ENCODE results near the gene RBM26. TPM values are rescaled to one million over a fixed set of nuclear protein-coding genes. Genes with fewer than 3 reads are reported as not detected.

RBM26 gene
- polyA plus RNA-seq, 1 donor from 2014 or later = 112 TPM

GRCh38 chr13:79379274-79379673 lies 26.8 kb downstream of the RBM26 start:
- H4K20me1 ChIP-seq (ENCODE audit: insufficient read depth) = no peaks in the 10 kb centered on the region
- H3K9me3 ChIP-seq (ENCODE audit: low read length) = no peaks in the 10 kb centered on the region
- H3K36me3 ChIP-seq (ENCODE audit: insufficient read depth, low read length) = peaks cover 5% of the 10 kb centered on the region
- no peaks in the 10 kb centered on the region for H3K27me3 ChIP-seq (ENCODE audit: insufficient read depth, low read depth, low read length)
- no peak overlapping the region for H2AFZ ChIP-seq (ENCODE audit: low read depth, low read length)
- H3K4me2 ChIP-seq (ENCODE audit: low read length) = no peak overlapping the region
- H3K79me2 ChIP-seq (replicated peaks; ENCODE audit: insufficient read depth, low read length) = peaks cover 50% of the 10 kb centered on the region
- H3F3A ChIP-seq (ENCODE audit: insufficient read depth, low read length, poor library complexity, severe bottlenecking) = no peaks in the 10 kb centered on the region
- TF ChIP-seq POLR2AphosphoS5 (IDR thresholded peaks at IDR 0.05) (no peak), EP300 (conservative IDR thresholded peaks at IDR 0.05; ENCODE audit: poor library complexity, severe bottlenecking) (no peak), SMC3 (conservative IDR thresholded peaks at IDR 0.05; ENCODE audit: poor library complexity) (no peak), REST (IDR thresholded peaks at IDR 0.05; ENCODE audit: borderline replicate concordance) (no peak), RAD21 (conservative IDR thresholded peaks at IDR 0.05) (no peak), EZH2 (IDR thresholded peaks at IDR 0.05; ENCODE audit: borderline replicate concordance, insufficient read depth, low read length, poor library complexity, severe bottlenecking) (no peak), TAF1 (IDR thresholded peaks at IDR 0.05; ENCODE audit: low read depth) (no peak), MXI1 (conservative IDR thresholded peaks at IDR 0.05; ENCODE audit: poor library complexity, severe bottlenecking) (no peak)
- TF ChIP-seq, protein P1, sequence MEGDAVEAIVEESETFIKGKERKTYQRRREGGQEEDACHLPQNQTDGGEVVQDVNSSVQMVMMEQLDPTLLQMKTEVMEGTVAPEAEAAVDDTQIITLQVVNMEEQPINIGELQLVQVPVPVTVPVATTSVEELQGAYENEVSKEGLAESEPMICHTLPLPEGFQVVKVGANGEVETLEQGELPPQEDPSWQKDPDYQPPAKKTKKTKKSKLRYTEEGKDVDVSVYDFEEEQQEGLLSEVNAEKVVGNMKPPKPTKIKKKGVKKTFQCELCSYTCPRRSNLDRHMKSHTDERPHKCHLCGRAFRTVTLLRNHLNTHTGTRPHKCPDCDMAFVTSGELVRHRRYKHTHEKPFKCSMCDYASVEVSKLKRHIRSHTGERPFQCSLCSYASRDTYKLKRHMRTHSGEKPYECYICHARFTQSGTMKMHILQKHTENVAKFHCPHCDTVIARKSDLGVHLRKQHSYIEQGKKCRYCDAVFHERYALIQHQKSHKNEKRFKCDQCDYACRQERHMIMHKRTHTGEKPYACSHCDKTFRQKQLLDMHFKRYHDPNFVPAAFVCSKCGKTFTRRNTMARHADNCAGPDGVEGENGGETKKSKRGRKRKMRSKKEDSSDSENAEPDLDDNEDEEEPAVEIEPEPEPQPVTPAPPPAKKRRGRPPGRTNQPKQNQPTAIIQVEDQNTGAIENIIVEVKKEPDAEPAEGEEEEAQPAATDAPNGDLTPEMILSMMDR (IDR thresholded peaks at IDR 0.05; ENCODE audit: poor library complexity, severe bottlenecking) = no peak
- H3K27ac ChIP-seq (ENCODE audit: low read length) = no peak overlapping the region
- no peak overlapping the region for H3K4me3 ChIP-seq (ENCODE audit: low read length)
- H3K9ac ChIP-seq (ENCODE audit: low read length) = no peak overlapping the region
- H3K9me2 ChIP-seq (ENCODE audit: insufficient read depth, low read length) = no peaks in the 10 kb centered on the region

- no peaks in the 10 kb centered on the region for H3K9me3 ChIP-seq (ENCODE audit: low read length)
- H3F3A ChIP-seq (ENCODE audit: insufficient read depth, low read length, poor library complexity, severe bottlenecking) = no peaks in the 10 kb centered on the region
- no peak overlapping the region for H3K27ac ChIP-seq (ENCODE audit: low read length)
- H3K4me2 ChIP-seq (ENCODE audit: low read length) = no peak overlapping the region
- H3K9me2 ChIP-seq (ENCODE audit: insufficient read depth, low read length) = no peaks in the 10 kb centered on the region
- peaks cover 28% of the 10 kb centered on the region for H3K79me2 ChIP-seq (replicated peaks; ENCODE audit: insufficient read depth, low read length)
- H2AFZ ChIP-seq (ENCODE audit: low read depth, low read length) = no peak overlapping the region
- no peaks in the 10 kb centered on the region for H4K20me1 ChIP-seq (ENCODE audit: insufficient read depth)
- H3K27me3 ChIP-seq (ENCODE audit: insufficient read depth, low read depth, low read length) = no peaks in the 10 kb centered on the region
- no peak overlapping the region for H3K9ac ChIP-seq (ENCODE audit: low read length)
- TF ChIP-seq TAF1 (IDR thresholded peaks at IDR 0.05; ENCODE audit: low read depth) = no peak
- TF ChIP-seq EP300 (conservative IDR thresholded peaks at IDR 0.05; ENCODE audit: poor library complexity, severe bottlenecking) = no peak
- no peak for TF ChIP-seq POLR2AphosphoS5 (IDR thresholded peaks at IDR 0.05)
- TF ChIP-seq, protein P1 (IDR thresholded peaks at IDR 0.05; ENCODE audit: poor library complexity, severe bottlenecking) = no peak
- TF ChIP-seq SMC3 (conservative IDR thresholded peaks at IDR 0.05; ENCODE audit: poor library complexity) = no peak
- no peak for TF ChIP-seq EZH2 (IDR thresholded peaks at IDR 0.05; ENCODE audit: borderline replicate concordance, insufficient read depth, low read length, poor library complexity, severe bottlenecking)
- no peak for TF ChIP-seq REST (IDR thresholded peaks at IDR 0.05; ENCODE audit: borderline replicate concordance)
- no peak for TF ChIP-seq RAD21 (conservative IDR thresholded peaks at IDR 0.05)
- TF ChIP-seq MXI1 (conservative IDR thresholded peaks at IDR 0.05; ENCODE audit: poor library complexity, severe bottlenecking) = no peak
- H3K36me3 ChIP-seq (ENCODE audit: insufficient read depth, low read length) = peaks cover 5% of the 10 kb centered on the region
- H3K4me3 ChIP-seq (ENCODE audit: low read length) = no peak overlapping the region
These were observed 29.2 kb downstream of the RBM26 start for GRCh38 chr13:79376843-79377242.

Data from neural cell (in vitro differentiated cells).